K562 (cell line): ENCODE results near the gene CDC20. TPM values are rescaled to one million over a fixed set of nuclear protein-coding genes. Genes with fewer than 3 reads are reported as not detected.

Source experiments
- ARID1B ChIP-seq: fragments of 450-650 bp; IDR thresholded peaks from 2 replicates; pipeline ENCODE4 v1.6.1; 2016; ENCODE audit warnings: antibody characterized with exemption, mild to moderate bottlenecking, inconsistent platforms
- CBFA2T3 ChIP-seq: fragments of 450-650 bp; IDR thresholded peaks from 2 replicates; pipeline ENCODE4 v1.6.1; 2017
- HDAC3 ChIP-seq: fragments of 450-650 bp; IDR thresholded peaks from 2 replicates; pipeline ENCODE4 v1.6.1; 2018; ENCODE audit warnings: borderline replicate concordance, mild to moderate bottlenecking, moderate library complexity; ENCODE audit not compliant: partially characterized antibody
- HMG20A ChIP-seq: fragments of 450-650 bp; formaldehyde crosslinking; conservative IDR thresholded peaks from 2 replicates; pipeline ENCODE4 v1.4.0; 2020; ENCODE audit warnings: mild to moderate bottlenecking, mixed read lengths
- IRF1 ChIP-seq: sonication (generic); formaldehyde crosslinking; IDR thresholded peaks from 2 replicates; pipeline ENCODE4 v1.8.0; 2022; ENCODE audit warnings: missing genetic modification reagents, mild to moderate bottlenecking, borderline replicate concordance
- NKRF ChIP-seq: fragments of 450-650 bp; IDR thresholded peaks from 2 replicates; pipeline ENCODE4 v1.6.1; 2016; ENCODE audit warnings: borderline replicate concordance
- PML ChIP-seq: IDR thresholded peaks from 2 replicates; pipeline ENCODE4 v1.6.1; 2012; ENCODE audit warnings: low read length, inconsistent platforms
- RBM14 ChIP-seq: fragments of 200-400 bp; formaldehyde crosslinking; IDR thresholded peaks from 2 replicates; pipeline ENCODE4 v1.6.1; 2018; ENCODE audit warnings: low read depth, mild to moderate bottlenecking, low read length, moderate library complexity, borderline replicate concordance; ENCODE audit not compliant: insufficient read depth
- RFX1 ChIP-seq: fragments of 450-650 bp; IDR thresholded peaks from 2 replicates; pipeline ENCODE4 v1.6.1; 2016; ENCODE audit warnings: mild to moderate bottlenecking, moderate library complexity
- ZFX ChIP-seq: sonication (generic); formaldehyde crosslinking; IDR thresholded peaks from 2 replicates; pipeline ENCODE4 v1.8.0; 2022; ENCODE audit warnings: mild to moderate bottlenecking, missing genetic modification reagents, moderate library complexity
- ZNF175 ChIP-seq: fragments of 200-800 bp; sonication (Bioruptor generic); IDR thresholded peaks from 2 replicates; pipeline ENCODE4 v1.6.1; 2016; ENCODE audit warnings: low read depth, mild to moderate bottlenecking, missing genetic modification characterization, missing compliant biosample characterization
- polyA plus RNA-seq, 8 experiments: library from polyadenylated mRNA; depleted of rRNA in 4 of 8; stranded (reverse) in 5 of 8; unstranded in 3 of 8; fragments of >200 nt; fragmentation: Nextera tagmentation in 2 of 8; fragmentation: Illumina TruSeq in 1 of 8; extraction: Ambion mirVana in 2 of 8; extraction: Trizol in 1 of 8; gene quantifications; 2 replicates each; pipeline versions ENCODE4 v1.2.1 to v1.2.3, GENCODE V29; 2011 to 2014; ENCODE audit warnings: inconsistent platforms in 1 of 8, missing spikeins in 1 of 8
- total RNA-seq, 7 experiments: library from RNA; depleted of rRNA in 6 of 7; stranded (reverse); fragments of >200 nt in 6 of 7; fragmentation: Illumina TruSeq in 2 of 7; extraction: Trizol in 2 of 7; gene quantifications; 2 replicates each; pipeline versions ENCODE4 v1.2.1 to v1.2.3, GENCODE V29; 2011 to 2021; ENCODE audit warnings: low replicate concordance in 1 of 7
- TF ChIP-seq, protein P1 (sequence below): sonication (generic); formaldehyde crosslinking; IDR thresholded peaks from 2 replicates; pipeline ENCODE4 v1.8.0; 2022; ENCODE audit warnings: mild to moderate bottlenecking, missing genetic modification reagents
- TF ChIP-seq, protein P2 (sequence below): IDR thresholded peaks from 2 replicates; pipeline ENCODE4 v1.6.1; 2014; ENCODE audit warnings: antibody characterized with exemption

The CDC20 gene
- total and polyA plus RNA-seq, 9 of the 15 experiments (the other 6 are each of a cell fraction or from before 2014, with no cell fraction given): 45.2 to 224 (median 121) TPM

DNA sequence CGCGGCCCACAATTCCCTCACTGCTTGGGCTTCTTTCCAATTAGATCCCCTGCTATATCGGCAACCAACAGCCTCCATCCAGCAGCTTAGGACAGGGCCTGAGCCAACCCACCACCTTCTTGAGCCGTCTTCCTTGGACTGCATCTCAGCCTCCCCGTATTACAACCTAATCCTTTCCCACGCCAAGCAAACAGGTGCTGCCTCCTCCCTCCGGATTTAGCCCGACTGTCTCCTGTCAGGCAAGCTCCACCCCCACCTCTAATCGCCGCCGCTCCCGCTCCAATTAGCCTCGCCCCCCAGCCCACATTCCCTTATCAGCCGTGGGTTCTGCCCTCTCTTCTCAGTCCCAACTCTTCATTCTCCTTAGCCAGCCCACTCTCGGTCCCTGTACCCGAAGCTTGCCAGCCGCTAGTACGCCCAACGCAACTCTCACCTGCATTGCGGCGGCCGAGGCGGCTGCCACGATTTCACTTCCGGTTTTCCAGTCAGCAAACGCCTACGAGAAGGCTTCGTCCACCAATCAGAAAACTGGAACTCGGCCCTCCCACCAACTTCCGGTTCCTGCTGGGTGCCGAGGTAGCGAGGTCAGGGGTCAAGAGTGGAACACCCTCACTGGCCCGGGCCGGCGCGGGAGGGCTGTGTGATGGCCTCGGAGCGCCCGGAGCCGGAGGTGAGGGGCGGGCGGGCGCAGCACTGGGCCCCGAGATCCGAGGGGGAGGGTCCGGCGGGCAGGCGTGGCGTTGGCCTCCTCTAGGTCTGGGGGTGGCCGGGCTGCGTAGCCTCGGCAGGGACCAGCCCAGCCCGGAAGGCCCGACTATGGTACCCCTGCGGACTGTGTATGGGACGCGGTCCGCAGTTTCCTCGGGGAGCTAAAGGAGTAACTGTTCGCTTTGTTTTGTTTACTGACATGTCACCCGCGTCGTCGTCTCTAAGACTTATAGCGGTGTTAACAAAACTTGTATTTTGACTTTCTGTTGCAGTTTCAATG is 30.8 kb downstream of the CDC20 start, which contains the start of the genes MED8 and SZT2 (continued):
- TF ChIP-seq IRF1 (CRISPR knock-in tag): no peak
- peak; percentile 69; the same call in 1 of the 2 replicates for TF ChIP-seq PML
- TF ChIP-seq ARID1B: peak; percentile 73
- TF ChIP-seq RBM14: no peak
- TF ChIP-seq NKRF: peak; percentile 97
- TF ChIP-seq, protein P1, sequence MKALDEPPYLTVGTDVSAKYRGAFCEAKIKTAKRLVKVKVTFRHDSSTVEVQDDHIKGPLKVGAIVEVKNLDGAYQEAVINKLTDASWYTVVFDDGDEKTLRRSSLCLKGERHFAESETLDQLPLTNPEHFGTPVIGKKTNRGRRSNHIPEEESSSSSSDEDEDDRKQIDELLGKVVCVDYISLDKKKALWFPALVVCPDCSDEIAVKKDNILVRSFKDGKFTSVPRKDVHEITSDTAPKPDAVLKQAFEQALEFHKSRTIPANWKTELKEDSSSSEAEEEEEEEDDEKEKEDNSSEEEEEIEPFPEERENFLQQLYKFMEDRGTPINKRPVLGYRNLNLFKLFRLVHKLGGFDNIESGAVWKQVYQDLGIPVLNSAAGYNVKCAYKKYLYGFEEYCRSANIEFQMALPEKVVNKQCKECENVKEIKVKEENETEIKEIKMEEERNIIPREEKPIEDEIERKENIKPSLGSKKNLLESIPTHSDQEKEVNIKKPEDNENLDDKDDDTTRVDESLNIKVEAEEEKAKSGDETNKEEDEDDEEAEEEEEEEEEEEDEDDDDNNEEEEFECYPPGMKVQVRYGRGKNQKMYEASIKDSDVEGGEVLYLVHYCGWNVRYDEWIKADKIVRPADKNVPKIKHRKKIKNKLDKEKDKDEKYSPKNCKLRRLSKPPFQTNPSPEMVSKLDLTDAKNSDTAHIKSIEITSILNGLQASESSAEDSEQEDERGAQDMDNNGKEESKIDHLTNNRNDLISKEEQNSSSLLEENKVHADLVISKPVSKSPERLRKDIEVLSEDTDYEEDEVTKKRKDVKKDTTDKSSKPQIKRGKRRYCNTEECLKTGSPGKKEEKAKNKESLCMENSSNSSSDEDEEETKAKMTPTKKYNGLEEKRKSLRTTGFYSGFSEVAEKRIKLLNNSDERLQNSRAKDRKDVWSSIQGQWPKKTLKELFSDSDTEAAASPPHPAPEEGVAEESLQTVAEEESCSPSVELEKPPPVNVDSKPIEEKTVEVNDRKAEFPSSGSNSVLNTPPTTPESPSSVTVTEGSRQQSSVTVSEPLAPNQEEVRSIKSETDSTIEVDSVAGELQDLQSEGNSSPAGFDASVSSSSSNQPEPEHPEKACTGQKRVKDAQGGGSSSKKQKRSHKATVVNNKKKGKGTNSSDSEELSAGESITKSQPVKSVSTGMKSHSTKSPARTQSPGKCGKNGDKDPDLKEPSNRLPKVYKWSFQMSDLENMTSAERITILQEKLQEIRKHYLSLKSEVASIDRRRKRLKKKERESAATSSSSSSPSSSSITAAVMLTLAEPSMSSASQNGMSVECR (CRISPR knock-in tag): peak; percentile 51; the same call in 1 of the 2 replicates
- TF ChIP-seq ZFX (CRISPR knock-in tag): peak; percentile 97
- TF ChIP-seq, protein P2, sequence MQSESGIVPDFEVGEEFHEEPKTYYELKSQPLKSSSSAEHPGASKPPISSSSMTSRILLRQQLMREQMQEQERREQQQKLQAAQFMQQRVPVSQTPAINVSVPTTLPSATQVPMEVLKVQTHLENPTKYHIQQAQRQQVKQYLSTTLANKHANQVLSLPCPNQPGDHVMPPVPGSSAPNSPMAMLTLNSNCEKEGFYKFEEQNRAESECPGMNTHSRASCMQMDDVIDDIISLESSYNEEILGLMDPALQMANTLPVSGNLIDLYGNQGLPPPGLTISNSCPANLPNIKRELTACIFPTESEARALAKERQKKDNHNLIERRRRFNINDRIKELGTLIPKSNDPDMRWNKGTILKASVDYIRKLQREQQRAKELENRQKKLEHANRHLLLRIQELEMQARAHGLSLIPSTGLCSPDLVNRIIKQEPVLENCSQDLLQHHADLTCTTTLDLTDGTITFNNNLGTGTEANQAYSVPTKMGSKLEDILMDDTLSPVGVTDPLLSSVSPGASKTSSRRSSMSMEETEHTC: no peak
- no peak for TF ChIP-seq RFX1
- TF ChIP-seq HDAC3: no peak
- no peak for TF ChIP-seq ZNF175
- TF ChIP-seq CBFA2T3: 0 out of 2 replicates have a peak, but pooled peaks have one; percentile 27
- TF ChIP-seq HMG20A: no peak
